K562 (cell line): ENCODE results near the gene HCAR2. TPM values are rescaled to one million over a fixed set of nuclear protein-coding genes. Genes with fewer than 3 reads are reported as not detected.
A peak's percentile ranks its signal among the peaks of the same experiment; 100 is the strongest.
"Not testable (repeated sequence)": the region's sequence is repeated elsewhere in the genome, so short reads cannot be mapped to it uniquely, and the experiment has no call there.

ENCODE experiments used
- ATAC-seq: fragments of 200-7000 bp; cut with Tn5 transposase; 3 replicates; pipeline ENCODE4 v1.9.1; 2020; ENCODE audit warnings: moderate library complexity
- BruUV-seq: library from RNA; stranded (reverse); fragments of 400-500 nt; replicated peaks from 2 replicates; lab custom pipeline; 2021; lab: Mats Ljungman, UMichigan
- CTCF ChIA-PET: fragments of 300-600 bp; formaldehyde crosslinking; extraction: SDS; loops from one replicate; lab custom pipeline; 2021; ENCODE audit warnings: low intra/inter-chr PET ratio; lab: Yijun Ruan, JAX
- POLR2A ChIA-PET: fragments of 300-600, 350-650 bp; sonication (Branson Sonifier 250); formaldehyde crosslinking; extraction: SDS; loops from one replicate; lab custom pipeline; 2021; ENCODE audit warnings: antibody characterized with exemption, inconsistent platforms; lab: Yijun Ruan, JAX
- DNase-seq, 4 experiments: peaks; one replicate each; pipeline versions ENCODE4 v3.0.0 to v3.0.0-alpha.2; 2011 to 2018; ENCODE audit warnings: low spot score in 3 of 4, mixed read lengths in 3 of 4; ENCODE audit errors: extremely low read depth in 1 of 4
- FAIRE-seq: peaks from 2 replicates; lab custom pipeline; 2011; peaks lifted over from hg19 to GRCh38; lab: Jason Lieb, UNC
- H2AFZ ChIP-seq: 2 replicates; pipeline ENCODE4 v1.6.0; 2011; ENCODE audit warnings: low read depth, low read length, control low read depth, inconsistent platforms
- H3K27ac ChIP-seq: fragments of 200-600 bp; 3 replicates; pipeline ENCODE4 v1.8.0; 2011; ENCODE audit warnings: low read depth, mild to moderate bottlenecking, control low read depth, inconsistent platforms, low read length, moderate library complexity, mixed read lengths; ENCODE audit errors: extremely low read depth
- H3K27me3 ChIP-seq, 2 experiments: fragments of 300-600 bp in 1 of 2; 2 replicates in 1 of 2; 3 replicates in 1 of 2; pipeline versions ENCODE4 v1.6.0 to v1.8.0; 2011; ENCODE audit warnings: inconsistent platforms in 2 of 2, low read length in 2 of 2, mild to moderate bottlenecking in 1 of 2, mixed read lengths in 1 of 2, moderate library complexity in 1 of 2; ENCODE audit not compliant: control insufficient read depth in 2 of 2, insufficient read depth in 2 of 2
- H3K36me3 ChIP-seq: fragments of 300-600 bp; 3 replicates; pipeline ENCODE4 v1.8.0; 2011; ENCODE audit warnings: mild to moderate bottlenecking, low read length, inconsistent platforms; ENCODE audit not compliant: control insufficient read depth, insufficient read depth
- H3K4me1 ChIP-seq, 2 experiments: fragments of 200-600 bp in 1 of 2; replicated peaks in 1 of 2; 2 replicates in 1 of 2; 3 replicates in 1 of 2; pipeline versions ENCODE4 v1.5.1 to v1.8.0; 2011; ENCODE audit warnings: inconsistent platforms in 2 of 2, low read length in 2 of 2, mild to moderate bottlenecking in 1 of 2, mixed read lengths in 1 of 2, moderate library complexity in 1 of 2; ENCODE audit not compliant: control insufficient read depth in 2 of 2, insufficient read depth in 2 of 2
- H3K4me2 ChIP-seq: 2 replicates; pipeline ENCODE4 v1.6.1; 2011; ENCODE audit warnings: low read length, control low read depth, inconsistent platforms, mixed read lengths; ENCODE audit not compliant: insufficient read depth
- H3K4me3 ChIP-seq: fragments of 200-600 bp; sonication (generic), shearing (Covaris generic); 2 replicates; pipeline ENCODE4 v1.5.1; 2016; ENCODE audit warnings: control low read depth, inconsistent platforms
- H3K79me2 ChIP-seq: fragments of 200-600 bp; 3 replicates; pipeline ENCODE4 v1.8.0; 2011; ENCODE audit warnings: low read length, inconsistent platforms; ENCODE audit not compliant: control insufficient read depth, insufficient read depth
- H3K9ac ChIP-seq, 2 experiments: 2 replicates each; pipeline versions ENCODE4 v1.6.0 to v1.6.1; 2011; ENCODE audit warnings: low read depth in 2 of 2, low read length in 2 of 2, control low read depth in 1 of 2, inconsistent platforms in 1 of 2, mild to moderate bottlenecking in 1 of 2, mixed read lengths in 1 of 2; ENCODE audit not compliant: insufficient read depth in 1 of 2
- H3K9me1 ChIP-seq: one replicate; pipeline ENCODE4 v1.6.0; 2011; ENCODE audit warnings: inconsistent platforms, mild to moderate bottlenecking, low read length, moderate library complexity; ENCODE audit not compliant: control insufficient read depth, insufficient read depth
- H3K9me3 ChIP-seq: replicated peaks from 2 replicates; pipeline ENCODE4 v1.5.1; 2011; ENCODE audit warnings: low read depth, low read length, inconsistent platforms; ENCODE audit not compliant: control insufficient read depth, insufficient read depth
- H4K20me1 ChIP-seq: replicated peaks from 2 replicates; pipeline ENCODE4 v1.6.1; 2011; ENCODE audit warnings: low read length, inconsistent platforms, mixed read lengths; ENCODE audit not compliant: control insufficient read depth, insufficient read depth
- WGBS: fragments of 100-300 bp; shearing (Covaris generic); methylation state at CpG from one replicate; pipeline ENCODE4 v1.1.6; 2016; ENCODE audit warnings: low coverage, mixed read lengths; ENCODE audit not compliant: insufficient coverage; ENCODE audit errors: missing lambda C conversion rate; 5-methylcytosine and 5-hydroxymethylcytosine counted together
- in situ Hi-C: fragments of 300-500 bp; cut with MboI; formaldehyde crosslinking; loops from 4 replicates; pipeline ENCODE4 v1.15.0; 2018; ENCODE audit warnings: inconsistent platforms, mixed read lengths
- intact Hi-C: fragments of 100-400 bp; cut with micrococcal nuclease; formaldehyde crosslinking; loops from 2 replicates; pipeline ENCODE4 v1.14.2; 2022
- polyA plus RNA-seq, 8 experiments: library from polyadenylated mRNA; depleted of rRNA in 4 of 8; stranded (reverse) in 5 of 8; unstranded in 3 of 8; fragments of >200 nt; fragmentation: Nextera tagmentation in 2 of 8; fragmentation: Illumina TruSeq in 1 of 8; extraction: Ambion mirVana in 2 of 8; extraction: Trizol in 1 of 8; gene quantifications; 2 replicates each; pipeline versions ENCODE4 v1.2.1 to v1.2.3, GENCODE V29; 2011 to 2014; ENCODE audit warnings: inconsistent platforms in 1 of 8, missing spikeins in 1 of 8
- total RNA-seq, 7 experiments: library from RNA; depleted of rRNA in 6 of 7; stranded (reverse); fragments of >200 nt in 6 of 7; fragmentation: Illumina TruSeq in 2 of 7; extraction: Trizol in 2 of 7; gene quantifications; 2 replicates each; pipeline versions ENCODE4 v1.2.1 to v1.2.3, GENCODE V29; 2011 to 2021; ENCODE audit warnings: low replicate concordance in 1 of 7

The HCAR2 gene
- total and polyA plus RNA-seq, 9 of the 15 experiments (the other 6 are each of a cell fraction or from before 2014, with no cell fraction given): not detected

GRCh38 chr12:122709287-122709686 is 6.1 kb upstream of the HCAR2 start:
- H3K9me1 ChIP-seq, H3K9me3 ChIP-seq, H2AFZ ChIP-seq, in situ Hi-C loops, H3K9ac ChIP-seq, H3K4me3 ChIP-seq, H4K20me1 ChIP-seq, H3K4me2 ChIP-seq, POLR2A ChIA-PET, H3K79me2 ChIP-seq, DNase-seq, H3K36me3 ChIP-seq, H3K27ac ChIP-seq, H3K27me3 ChIP-seq, BruUV-seq, intact Hi-C loops, ATAC-seq, H3K4me1 ChIP-seq, CTCF ChIA-PET: not testable (repeated sequence)
- WGBS: no CpG with 5 or more reads among the region's 3 CpGs
- FAIRE-seq: peak; percentile 58

- H3K27ac ChIP-seq, POLR2A ChIA-PET, H3K9me1 ChIP-seq: not testable (repeated sequence)
These were observed 684 bp upstream of the HCAR2 start for GRCh38 chr12:122703841-122704240.

GRCh38 chr12:122701481-122701880 is 1.7 kb downstream of the HCAR2 start:
- in situ Hi-C loops, H3K4me3 ChIP-seq, H3K4me1 ChIP-seq, DNase-seq, FAIRE-seq, H3K27ac ChIP-seq, H2AFZ ChIP-seq, H4K20me1 ChIP-seq, H3K36me3 ChIP-seq, BruUV-seq, H3K9me3 ChIP-seq, CTCF ChIA-PET, intact Hi-C loops, H3K9ac ChIP-seq, H3K79me2 ChIP-seq, ATAC-seq, H3K4me2 ChIP-seq, H3K9me1 ChIP-seq: not testable (repeated sequence)
- 4% methylated on average over 4 of the region's 4 CpGs for WGBS
- POLR2A ChIA-PET: interaction anchor here (0.7 kb wide), 1 partner anchor 24 kb away, joined by 3 read pairs; no protein-coding TSS in a partner anchor
- H3K27me3 ChIP-seq: peaks cover 14 to 18% of the 10 kb centered on the region in 2 experiments

More at GRCh38 chr12:122703841-122704240, 684 bp upstream of the HCAR2 start:
- H3K36me3 ChIP-seq, in situ Hi-C loops, DNase-seq, H4K20me1 ChIP-seq, CTCF ChIA-PET, H3K9ac ChIP-seq, H3K4me3 ChIP-seq, BruUV-seq, ATAC-seq, H3K9me3 ChIP-seq, H3K4me1 ChIP-seq, H3K4me2 ChIP-seq, H2AFZ ChIP-seq, intact Hi-C loops, FAIRE-seq, H3K79me2 ChIP-seq: not testable (repeated sequence)
- WGBS: 0% methylated on average over 3 of the region's 3 CpGs
- H3K27me3 ChIP-seq: peaks cover 14 to 18% of the 10 kb centered on the region in 2 experiments

GRCh38 chr12:122700038-122700710 is 3.0 kb downstream of the HCAR2 start:
- CTCF ChIA-PET, H3K27ac ChIP-seq, H3K9me1 ChIP-seq, in situ Hi-C loops, DNase-seq, H3K4me2 ChIP-seq, intact Hi-C loops, H3K36me3 ChIP-seq, POLR2A ChIA-PET, H3K4me1 ChIP-seq, H3K79me2 ChIP-seq, H3K9me3 ChIP-seq, BruUV-seq, H3K9ac ChIP-seq, H2AFZ ChIP-seq, H4K20me1 ChIP-seq, ATAC-seq, H3K4me3 ChIP-seq: not testable (repeated sequence)
- peak; percentile 76 for FAIRE-seq
- WGBS: no CpG with 5 or more reads among the region's 9 CpGs
- peaks cover 14 to 18% of the 10 kb centered on the region in 2 experiments for H3K27me3 ChIP-seq
